HG02970 (cell line): Measurements from ENCODE around the gene KCNJ6.

Experiments
- ATAC-seq: cut with Tn5 transposase; IDR thresholded peaks from one replicate; pipeline ENCODE4 v1.9.1; 2021; ENCODE audit warnings: mild to moderate bottlenecking, moderate library complexity, moderate number of reproducible peaks; ENCODE audit not compliant: unreplicated experiment, low FRiP score

KCNJ6 gene

DNA sequence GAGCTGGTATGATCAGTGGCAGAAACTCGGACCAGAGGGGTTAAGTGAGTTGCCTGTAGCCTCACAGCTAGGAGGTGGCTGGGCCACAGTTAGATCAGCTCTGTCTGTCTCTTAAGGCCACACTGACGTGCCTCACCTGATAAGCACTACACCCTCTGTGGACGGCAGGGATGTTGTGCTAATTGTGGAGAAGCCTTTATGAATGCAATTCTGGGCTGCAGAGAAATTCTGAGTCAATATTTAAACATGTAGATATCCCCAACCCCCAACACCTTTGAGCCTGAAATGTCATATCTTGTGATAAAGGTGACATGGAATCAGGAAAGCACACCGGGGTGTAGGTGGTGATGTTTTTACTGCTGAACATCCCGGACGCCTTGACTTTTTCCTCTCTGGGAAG lies 88.3 kb downstream of the KCNJ6 start:
- no peak for ATAC-seq

DNA sequence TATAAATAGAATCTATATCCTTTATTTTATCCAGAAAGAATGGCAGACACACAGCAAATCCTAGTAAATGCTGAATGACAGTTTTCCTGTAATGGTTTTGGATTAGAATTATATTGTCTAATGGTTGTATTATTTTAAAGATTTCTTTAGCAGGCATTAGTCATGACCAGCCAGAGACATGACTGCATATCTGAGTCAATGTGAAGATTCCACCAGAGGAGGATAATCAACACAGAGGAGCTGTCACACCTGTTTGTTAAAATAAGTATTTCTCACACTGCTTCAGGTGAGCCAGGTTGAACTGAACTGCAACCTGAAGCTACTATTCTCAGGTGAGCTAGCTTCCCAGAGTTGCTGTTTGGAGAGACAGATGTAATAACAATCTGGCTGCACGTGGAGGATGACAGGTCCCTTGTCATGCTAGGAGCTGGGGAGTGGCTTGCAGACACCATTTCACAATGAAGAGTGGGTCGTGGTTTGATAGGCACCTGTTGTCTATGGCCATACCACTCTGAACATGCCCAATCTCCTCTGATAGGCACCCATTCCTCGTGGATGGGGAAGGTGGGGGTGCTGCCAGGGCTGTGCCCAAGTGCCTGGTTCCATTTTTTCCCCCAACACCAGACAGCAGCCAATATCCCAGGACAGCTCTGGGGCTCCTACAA lies 94.3 kb downstream of the KCNJ6 start:
- no peak for ATAC-seq

DNA sequence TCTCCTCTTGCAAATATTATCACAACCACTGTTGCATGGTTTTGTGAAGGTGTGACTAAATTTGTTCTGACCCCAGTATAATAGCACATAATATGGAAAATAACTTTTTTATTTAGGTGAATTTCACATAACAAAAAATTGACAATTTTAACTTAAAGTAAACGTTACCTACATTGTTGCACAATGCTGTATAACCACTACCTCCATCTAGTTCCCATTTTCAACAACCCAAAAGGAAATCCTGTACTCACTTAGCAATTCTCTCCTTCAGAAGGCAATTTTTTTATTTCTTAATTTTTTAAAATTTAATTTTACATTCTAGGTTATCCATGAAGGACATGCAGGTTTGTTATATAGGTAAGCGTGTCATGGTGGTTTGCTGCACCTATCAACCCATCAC lies 95.2 kb downstream of the KCNJ6 start:
- ATAC-seq: no peak

DNA sequence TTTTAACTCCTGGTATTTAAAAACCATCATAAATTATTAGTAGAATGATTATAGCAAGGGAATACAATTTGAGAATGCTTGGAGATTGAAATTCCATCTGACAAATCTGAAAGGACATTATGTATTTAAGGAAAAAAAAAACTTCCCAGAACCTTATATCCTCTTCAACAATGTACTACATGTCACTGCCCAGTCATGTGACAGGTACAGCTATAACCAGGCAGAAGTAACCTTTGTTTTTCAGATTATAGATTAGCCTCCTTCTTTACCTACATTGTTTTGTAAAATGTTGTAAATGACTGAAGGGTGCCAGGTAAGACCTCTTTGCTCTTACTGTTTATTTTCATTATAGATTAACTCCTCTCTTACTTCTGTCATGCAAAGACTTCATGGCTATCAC lies 96.9 kb downstream of the KCNJ6 start:
- no peak for ATAC-seq

DNA sequence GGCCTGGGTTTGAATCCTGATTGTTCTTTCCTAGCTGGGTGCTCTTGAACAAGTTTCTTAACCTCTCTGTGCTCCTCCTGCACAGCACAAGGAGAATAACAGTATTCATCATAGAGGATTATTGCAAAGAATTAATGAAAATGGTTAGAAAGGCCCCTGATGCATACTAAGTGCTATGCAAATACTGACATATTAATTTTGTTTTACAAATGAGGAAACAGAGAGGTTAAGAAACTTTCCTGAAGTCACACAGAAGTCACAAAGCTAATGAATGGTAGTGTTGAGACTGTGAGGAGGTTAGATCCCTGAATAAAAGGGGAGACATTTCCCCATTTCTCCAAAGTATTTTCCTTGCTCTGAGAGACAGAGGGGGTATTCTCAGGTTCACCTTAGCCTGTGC lies 99.0 kb downstream of the KCNJ6 start:
- no peak for ATAC-seq

DNA sequence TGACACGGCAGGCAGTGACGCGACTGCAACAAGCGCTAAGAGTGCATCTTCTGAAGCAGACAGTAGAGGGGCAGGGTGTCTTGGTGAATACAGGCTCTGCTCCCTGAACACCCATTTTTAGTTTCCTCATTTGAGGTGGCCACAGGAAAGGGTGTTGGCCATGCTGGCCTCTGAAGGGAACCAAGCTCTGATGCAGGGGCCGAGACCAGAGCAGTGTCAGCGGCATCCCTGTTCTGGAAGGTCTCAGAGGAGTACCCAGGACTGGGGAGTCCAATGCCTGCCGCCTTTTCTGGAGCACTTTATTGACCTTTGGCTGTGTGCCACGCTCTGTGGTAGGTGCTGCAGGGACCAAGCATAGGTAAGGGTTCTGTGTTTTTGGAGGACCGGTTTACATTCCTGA lies 100.4 kb downstream of the KCNJ6 start:
- ATAC-seq: no peak

DNA sequence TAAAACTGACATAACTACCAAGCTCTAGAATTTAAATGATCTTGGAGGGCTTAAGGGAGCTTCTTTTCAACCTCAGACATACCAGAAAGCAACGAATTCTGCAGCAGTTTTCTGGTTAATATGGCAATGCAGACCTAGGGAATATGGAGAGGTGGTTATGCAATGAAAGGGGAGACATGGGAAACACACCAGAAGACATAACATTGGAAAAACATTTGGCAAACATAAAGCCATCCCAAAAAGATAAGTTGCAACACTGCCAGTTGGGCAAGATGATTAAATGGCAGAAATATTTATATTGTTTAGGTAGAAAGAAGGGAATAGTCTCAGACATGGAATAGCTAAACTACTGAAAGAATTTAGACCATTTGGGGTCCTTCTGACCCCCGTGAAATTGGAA lies 104.5 kb downstream of the KCNJ6 start:
- no peak for ATAC-seq

DNA sequence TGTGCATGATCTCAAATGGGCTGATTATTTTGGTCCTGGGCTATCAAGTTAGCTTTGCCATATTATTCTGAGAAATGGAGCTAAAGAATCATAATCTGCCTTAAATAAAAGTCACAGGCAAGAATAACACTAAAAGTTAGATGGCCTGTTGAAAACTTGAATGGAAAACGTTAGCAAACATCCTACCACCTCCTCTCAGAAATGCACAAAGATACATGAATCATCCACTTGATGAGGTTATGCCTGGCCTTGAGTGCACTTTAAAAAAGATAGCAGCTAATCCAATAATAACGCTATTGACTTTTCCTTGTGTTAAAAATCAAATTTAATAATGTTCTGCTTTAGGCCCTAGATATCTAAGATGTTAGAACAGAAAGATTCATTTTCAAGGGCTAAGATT lies 108.0 kb downstream of the KCNJ6 start:
- no peak for ATAC-seq

DNA sequence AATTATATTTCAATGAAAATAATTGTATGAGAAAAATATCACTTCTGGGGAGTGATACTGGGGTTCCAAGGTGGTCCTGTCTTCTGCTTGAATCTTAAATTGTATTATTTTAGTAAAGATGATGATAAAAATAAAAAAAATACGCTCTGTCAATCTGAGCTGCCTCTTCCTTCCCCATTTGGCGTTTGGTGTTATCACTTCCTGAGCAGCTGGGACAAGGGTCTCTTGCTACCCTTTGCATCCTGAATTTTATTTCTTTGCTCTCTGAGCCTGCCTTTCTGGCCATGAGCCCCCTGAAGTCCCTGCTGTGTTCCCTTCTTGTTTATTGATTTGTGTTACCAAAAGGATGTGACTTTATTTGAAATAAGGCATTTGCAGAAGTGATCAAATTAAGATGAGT lies 111.0 kb downstream of the KCNJ6 start:
- no peak for ATAC-seq

DNA sequence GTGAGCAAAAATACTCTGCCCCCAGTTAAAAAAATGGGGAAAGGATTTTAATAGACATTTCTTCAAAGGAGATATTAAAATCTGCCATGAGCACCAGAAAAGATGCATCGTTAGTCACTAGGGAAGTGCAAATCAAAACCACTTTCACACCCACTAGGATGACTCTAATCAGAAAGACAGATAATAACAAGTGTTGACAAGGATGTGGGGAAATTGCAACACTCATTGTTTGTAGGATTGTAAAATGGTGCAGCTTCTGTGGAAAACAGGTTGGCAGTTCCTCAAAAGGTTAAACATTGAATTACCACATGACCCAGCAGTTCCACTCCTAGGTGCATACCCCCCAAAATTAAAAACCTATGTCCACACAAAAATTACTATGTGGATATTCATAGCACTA lies 112.3 kb downstream of the KCNJ6 start:
- no peak for ATAC-seq

DNA sequence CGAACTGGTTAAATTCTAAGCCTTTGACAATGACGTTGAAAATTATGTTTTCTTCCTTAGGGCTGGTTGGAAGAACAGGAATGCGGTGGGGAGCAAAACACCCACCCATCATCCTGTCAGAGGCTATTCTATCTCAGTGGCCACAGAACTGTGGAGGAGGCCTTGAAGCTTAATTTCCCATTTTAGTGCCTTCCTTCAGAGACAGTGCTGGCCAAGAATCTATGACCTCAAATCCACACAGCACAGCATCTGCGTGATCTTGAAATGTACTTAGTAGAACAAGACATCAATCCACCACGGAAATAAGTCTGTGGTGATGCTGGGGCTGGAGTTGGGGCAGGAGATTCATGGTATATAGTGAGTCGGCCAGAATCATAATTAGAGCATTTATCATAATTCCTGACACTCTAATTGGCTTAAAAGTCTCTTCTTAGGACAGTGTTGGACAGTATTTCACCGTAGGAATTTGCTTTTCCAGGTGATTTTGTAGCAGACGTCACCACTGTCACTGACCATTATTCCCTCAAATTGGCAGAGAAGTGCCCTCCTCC lies 113.1 kb downstream of the KCNJ6 start:
- no peak for ATAC-seq

DNA sequence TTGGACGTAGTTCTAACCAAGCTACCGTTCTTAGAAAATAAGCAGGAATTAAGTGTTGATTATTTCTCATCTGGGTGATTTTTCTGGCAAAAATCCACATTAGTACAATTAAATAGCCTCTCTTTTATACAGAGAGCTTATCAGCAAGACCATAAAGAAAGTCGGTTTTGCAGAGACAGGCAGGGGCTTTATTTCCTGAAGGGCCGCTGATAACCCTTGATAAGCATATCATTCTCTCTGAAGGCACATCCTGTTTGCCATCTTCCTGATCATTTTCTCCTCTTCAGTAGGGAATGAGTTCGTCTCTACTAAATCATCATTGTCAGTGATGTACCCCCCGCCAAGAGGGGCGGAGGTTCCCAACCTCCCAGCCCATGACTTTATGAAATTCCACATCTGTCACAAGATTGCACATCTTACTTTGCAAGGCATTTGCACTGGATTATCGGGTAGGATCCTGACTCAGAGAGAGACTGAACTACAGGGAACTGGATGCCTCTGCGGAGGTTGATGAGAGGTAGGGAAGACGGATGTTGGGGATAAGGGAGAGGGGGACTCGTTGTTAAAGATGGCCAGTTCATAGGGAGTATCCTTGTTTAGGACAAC lies 115.7 kb downstream of the KCNJ6 start:
- ATAC-seq: no peak

DNA sequence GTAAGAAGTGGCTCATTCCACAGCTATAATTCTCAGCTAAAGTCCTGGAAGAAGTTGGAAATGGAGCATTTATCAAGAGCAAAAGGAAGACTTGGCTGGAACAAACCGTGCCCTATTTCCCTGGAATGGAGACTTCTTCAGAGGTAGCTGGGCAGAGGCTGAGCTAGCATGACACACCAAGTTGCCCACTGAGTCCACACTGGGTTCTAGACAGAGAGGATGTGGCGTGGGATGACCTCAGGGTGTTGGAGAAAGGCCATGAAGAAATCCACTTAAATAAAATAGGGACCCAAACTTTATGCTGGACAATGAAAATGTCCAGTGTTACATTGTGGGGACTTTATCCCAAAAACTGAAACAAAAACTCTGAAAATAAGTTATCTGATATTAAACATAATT lies 116.2 kb downstream of the KCNJ6 start:
- no peak for ATAC-seq

DNA sequence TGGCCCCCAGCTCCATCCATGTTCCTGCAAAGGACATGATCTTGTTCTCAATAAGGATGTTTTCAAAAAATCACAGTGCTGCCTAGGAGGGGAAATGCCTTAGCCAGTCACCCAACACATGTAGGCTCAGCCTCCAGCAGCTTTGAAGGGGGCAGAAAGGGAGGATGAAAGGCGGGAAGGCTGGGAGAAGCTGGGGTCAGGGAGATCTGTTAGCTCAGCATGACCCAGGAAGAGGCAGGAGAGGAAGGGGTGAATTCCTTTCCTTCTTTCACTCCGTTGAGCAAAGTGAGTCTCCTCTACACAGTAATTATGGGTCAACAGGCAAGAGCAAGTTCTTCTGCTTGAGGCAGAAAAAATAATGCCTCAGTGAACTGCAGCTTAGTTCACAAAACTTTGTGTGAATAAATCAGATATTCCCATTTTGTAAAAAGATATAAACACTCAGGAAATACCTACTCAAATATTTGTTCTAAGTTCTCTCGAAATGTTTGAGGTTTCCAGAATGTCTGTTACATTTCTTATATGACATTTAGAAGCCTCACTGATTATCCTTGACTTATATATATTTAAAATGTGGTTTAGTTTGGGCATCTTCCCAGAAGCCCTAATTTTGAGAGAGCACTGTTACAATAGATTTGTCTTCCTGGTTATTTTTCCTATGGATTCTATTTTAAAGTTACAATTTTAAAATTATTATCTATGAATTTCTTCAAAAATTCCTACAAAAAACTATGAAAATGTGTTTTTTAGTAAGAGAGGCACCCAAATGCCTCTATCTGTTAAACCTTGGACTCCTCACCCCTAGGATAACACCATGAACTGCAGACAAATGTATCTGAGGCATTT lies 116.8 kb downstream of the KCNJ6 start:
- ATAC-seq: no peak

DNA sequence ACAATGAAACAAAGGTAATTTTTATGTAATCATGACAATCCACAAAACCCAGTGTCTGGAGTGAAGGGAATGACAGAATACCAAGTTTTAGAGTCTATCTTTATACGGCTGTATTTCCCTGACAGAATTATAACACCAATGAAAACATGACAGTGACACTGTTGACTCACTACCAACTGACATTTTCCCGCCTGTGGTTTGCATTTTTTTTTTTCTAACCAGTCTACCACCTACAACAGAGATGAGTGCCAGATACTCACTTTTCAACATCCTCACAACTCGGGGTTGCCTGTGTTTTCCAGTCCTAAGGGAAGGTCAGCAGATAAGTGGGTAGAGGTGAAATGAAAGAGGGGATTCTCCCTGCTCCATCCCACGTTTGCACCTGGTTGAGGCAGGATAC lies 118.9 kb downstream of the KCNJ6 start:
- ATAC-seq: no peak

DNA sequence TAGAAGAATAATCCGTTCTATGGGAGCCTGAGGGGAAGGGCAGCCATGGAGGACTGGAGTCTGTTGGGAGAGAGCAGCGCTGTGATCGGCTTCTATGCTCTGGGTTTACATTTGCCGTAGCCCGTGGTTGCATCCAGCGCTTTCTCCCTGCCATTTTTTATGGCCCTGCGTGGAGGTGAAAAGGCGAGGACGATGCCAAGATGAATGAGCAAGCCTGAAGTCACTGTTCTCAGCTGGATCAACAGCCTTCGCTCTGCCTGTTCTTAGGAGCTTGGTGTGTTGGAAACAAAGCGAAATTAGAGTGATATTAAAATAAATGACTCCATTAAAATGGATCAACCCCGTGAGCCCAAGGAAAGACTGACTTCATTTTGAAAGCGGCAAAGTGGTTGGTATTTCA lies 120.2 kb downstream of the KCNJ6 start:
- ATAC-seq: no peak

DNA sequence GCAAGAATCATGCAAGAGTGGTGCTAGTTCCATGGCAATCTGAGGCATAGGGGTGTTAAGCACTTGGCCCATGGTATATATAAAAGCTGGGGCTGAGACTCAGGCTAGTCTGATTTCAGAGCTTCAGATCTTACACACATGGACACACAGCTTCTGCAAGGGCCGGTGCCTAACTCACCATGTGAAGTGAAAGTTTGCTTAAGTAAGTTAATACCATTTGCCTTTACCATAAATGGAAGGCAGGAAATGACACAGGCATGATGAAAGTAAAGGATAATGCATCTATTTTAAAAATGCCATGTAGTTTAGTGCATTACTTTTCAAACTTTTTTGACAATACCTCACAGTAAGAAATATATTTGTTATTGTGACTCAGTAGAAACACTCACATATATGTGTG lies 122.6 kb downstream of the KCNJ6 start:
- no peak for ATAC-seq

DNA sequence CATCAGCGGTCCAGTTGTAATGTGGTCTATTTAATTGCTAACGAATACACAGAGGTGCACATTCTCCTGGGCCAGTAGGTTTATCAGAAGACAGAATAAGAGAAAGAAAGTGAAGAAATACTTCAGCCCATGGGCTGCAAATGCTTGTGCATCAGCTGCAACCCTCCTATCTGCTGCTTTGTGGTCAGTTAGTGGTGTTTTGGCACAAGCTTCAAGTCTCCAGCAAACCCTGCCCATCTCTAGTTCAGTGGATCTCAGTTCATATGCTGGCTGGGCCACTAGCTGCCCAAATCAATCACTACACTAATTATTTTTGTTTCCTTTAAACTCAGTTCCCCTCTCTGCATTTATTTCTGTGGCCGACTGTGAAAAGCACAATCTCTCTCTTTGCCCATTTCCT lies 124.2 kb downstream of the KCNJ6 start:
- no peak for ATAC-seq

DNA sequence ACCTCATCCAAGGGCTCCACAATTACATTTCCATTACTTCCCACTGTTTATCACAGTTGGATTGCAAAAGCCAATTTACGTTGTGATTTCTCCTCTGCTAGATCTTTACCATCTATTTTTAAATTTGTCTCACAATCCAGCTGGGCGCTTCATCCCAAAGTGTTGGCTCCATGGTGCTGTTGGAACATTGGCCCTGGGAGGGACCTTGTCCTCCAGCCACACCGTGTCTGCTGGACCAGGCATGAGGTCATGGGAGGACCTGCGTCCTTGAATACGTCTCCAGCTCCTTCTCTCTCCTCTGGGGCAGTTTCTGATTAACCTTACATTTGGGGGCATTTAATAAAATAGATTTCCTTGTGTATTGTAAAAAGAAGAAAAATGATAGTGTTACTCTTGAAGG lies 125.4 kb downstream of the KCNJ6 start:
- ATAC-seq: no peak

DNA sequence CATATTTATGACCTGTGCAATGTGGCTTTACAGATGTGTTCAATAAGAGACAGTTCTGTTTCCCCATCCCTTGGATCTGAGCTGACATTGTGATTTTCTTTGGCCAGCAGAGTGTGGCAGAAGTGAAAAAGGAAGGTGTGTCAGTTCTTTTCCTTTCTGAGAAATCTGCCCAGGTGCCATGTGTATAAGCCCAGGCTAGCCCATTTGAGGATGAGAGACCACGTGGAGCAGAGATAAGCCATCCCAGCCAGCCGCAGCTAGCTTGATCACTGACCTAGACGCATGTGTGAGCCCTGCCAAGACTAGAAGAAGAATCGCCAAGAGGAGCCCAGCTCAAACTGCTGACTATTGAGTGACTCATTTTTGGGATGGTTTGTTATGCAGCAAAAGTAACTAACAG lies 127.8 kb downstream of the KCNJ6 start:
- no peak for ATAC-seq

DNA sequence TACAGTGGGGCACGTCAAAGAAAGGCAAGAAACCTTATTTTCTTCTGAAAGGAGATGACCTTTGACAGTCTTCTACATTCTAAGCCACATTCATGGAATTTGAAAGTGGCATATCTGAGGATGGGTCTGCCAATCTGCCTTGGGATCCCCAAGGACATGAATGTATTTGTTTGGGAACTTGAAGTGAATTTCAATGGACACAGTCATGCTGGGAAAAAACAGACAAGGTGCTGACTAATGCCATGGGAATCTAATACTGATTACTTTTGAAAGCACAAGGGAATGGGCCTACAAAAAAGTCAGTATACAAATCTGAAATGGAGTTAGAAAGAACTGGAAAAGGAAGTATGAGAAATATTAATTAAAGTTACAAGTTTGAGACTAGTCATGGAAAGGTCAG lies 128.8 kb downstream of the KCNJ6 start:
- no peak for ATAC-seq
